SK-N-SH treated with all-trans-retinoic acid at 6 μM for 48 hours (cell line): ENCODE data around the gene GPR37L1.

Experiments used
- ATAC-seq: fragments of 200-7000 bp; cut with Tn5 transposase; 3 replicates; pipeline ENCODE4 v1.9.1; 2020; ENCODE audit warnings: mild to moderate bottlenecking, moderate library complexity
- ARNTL ChIP-seq: fragments of 450-650 bp; formaldehyde crosslinking; IDR thresholded peaks from 2 replicates; pipeline ENCODE4 v1.5.0; 2020; ENCODE audit warnings: low read depth, mild to moderate bottlenecking, moderate library complexity, borderline replicate concordance
- CSDC2 ChIP-seq: fragments of 250-450 bp; sonication (Bioruptor Pico); IDR thresholded peaks from 2 replicates; pipeline ENCODE4 v1.5.0; 2020; ENCODE audit warnings: mild to moderate bottlenecking, moderate library complexity
- GLIS3 ChIP-seq: fragments of 250-450 bp; sonication (Bioruptor Pico); IDR thresholded peaks from 2 replicates; pipeline ENCODE4 v1.5.0; 2020; ENCODE audit warnings: mild to moderate bottlenecking, moderate library complexity
- OSR1 ChIP-seq: fragments of 250-450 bp; sonication (Bioruptor Pico); IDR thresholded peaks from 2 replicates; pipeline ENCODE4 v1.8.0; 2022; ENCODE audit warnings: moderate library complexity, mild to moderate bottlenecking, inconsistent platforms
- PPARA ChIP-seq: fragments of 250-450 bp; sonication (Bioruptor Pico); IDR thresholded peaks from 2 replicates; pipeline ENCODE4 v1.5.0; 2020; ENCODE audit warnings: mild to moderate bottlenecking, borderline replicate concordance
- RARB ChIP-seq: fragments of 250-450 bp; sonication (Bioruptor Pico); IDR thresholded peaks from 2 replicates; pipeline ENCODE4 v1.8.0; 2021; ENCODE audit warnings: mild to moderate bottlenecking, moderate library complexity
- SNAI2 ChIP-seq: fragments of 250-450 bp; sonication (Bioruptor Pico); IDR thresholded peaks from 2 replicates; pipeline ENCODE4 v1.5.0; 2020; ENCODE audit warnings: mild to moderate bottlenecking, moderate library complexity
- TOX ChIP-seq: fragments of 250-450 bp; sonication (Bioruptor Pico); IDR thresholded peaks from 2 replicates; pipeline ENCODE4 v1.8.0; 2021; ENCODE audit warnings: mild to moderate bottlenecking, moderate library complexity, borderline replicate concordance
- ZFP3 ChIP-seq: fragments of 250-450 bp; sonication (Bioruptor Pico); IDR thresholded peaks from 2 replicates; pipeline ENCODE4 v1.5.0; 2020; ENCODE audit warnings: mild to moderate bottlenecking, moderate library complexity
- ZFP30 ChIP-seq: fragments of 450-650 bp; formaldehyde crosslinking; IDR thresholded peaks from 2 replicates; pipeline ENCODE4 v1.5.0; 2022; ENCODE audit warnings: mild to moderate bottlenecking, moderate library complexity
- ZNF565 ChIP-seq: fragments of 450-650 bp; formaldehyde crosslinking; conservative IDR thresholded peaks from 2 replicates; pipeline ENCODE4 v1.5.0; 2020; ENCODE audit warnings: low read depth, mild to moderate bottlenecking, moderate library complexity
- ZNF70 ChIP-seq: fragments of 450-650 bp; formaldehyde crosslinking; IDR thresholded peaks from 2 replicates; pipeline ENCODE4 v1.5.0; 2020; ENCODE audit warnings: mild to moderate bottlenecking, moderate library complexity
- TF ChIP-seq, protein P1 (sequence below): fragments of 250-450 bp; sonication (Bioruptor Pico); IDR thresholded peaks from 2 replicates; pipeline ENCODE4 v1.5.1; 2020; ENCODE audit warnings: low read depth, mild to moderate bottlenecking, moderate library complexity
- TF ChIP-seq, protein P2 (sequence below): fragments of 250-450 bp; sonication (Bioruptor Pico); IDR thresholded peaks from 2 replicates; pipeline ENCODE4 v1.8.0; 2021; ENCODE audit warnings: low read depth, mild to moderate bottlenecking, moderate library complexity, borderline replicate concordance
- TF ChIP-seq, protein P3 (sequence below): fragments of 250-450 bp; sonication (Bioruptor Pico); IDR thresholded peaks from 2 replicates; pipeline ENCODE4 v1.5.0; 2020; ENCODE audit warnings: mild to moderate bottlenecking, moderate library complexity
- TF ChIP-seq, protein P4 (sequence below): fragments of 250-450 bp; sonication (Bioruptor Pico); IDR thresholded peaks from 2 replicates; pipeline ENCODE4 v1.8.0; 2020; ENCODE audit warnings: mild to moderate bottlenecking, moderate library complexity, borderline replicate concordance
- TF ChIP-seq, protein P5 (sequence below): fragments of 250-450 bp; sonication (Bioruptor Pico); IDR thresholded peaks from 2 replicates; pipeline ENCODE4 v1.5.1; 2021; ENCODE audit warnings: mild to moderate bottlenecking, moderate library complexity

The GPR37L1 gene

DNA sequence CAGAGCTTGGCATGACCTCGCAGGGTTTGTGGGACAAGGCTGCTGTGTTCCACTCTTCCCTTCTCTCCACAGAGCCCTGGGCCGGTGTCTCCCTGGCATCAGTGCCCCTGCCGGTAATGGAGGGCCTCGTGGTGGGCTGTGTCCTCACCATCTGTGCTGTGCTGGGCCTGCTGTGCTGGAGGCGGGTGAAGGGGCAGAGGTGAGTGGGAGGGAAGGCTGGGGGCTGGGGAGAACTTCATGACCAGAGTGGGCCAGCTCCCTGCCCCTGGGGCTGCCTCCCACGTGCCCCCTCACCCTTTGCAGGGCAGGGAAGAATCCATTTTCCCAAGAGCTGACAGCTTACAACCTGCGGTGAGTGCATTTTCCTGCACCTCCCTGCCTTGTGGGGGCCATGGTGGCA lies 58.9 kb downstream of the GPR37L1 start:
- ATAC-seq, result no peak
- TF ChIP-seq CSDC2 (CRISPR knock-in tag) (no peak), TOX (no peak), ARNTL (CRISPR knock-in tag) (no peak), RARB (no peak), GLIS3 (no peak), ZFP30 (CRISPR knock-in tag) (no peak), OSR1 (no peak), ZNF565 (CRISPR knock-in tag) (no peak)
- TF ChIP-seq, protein P1, sequence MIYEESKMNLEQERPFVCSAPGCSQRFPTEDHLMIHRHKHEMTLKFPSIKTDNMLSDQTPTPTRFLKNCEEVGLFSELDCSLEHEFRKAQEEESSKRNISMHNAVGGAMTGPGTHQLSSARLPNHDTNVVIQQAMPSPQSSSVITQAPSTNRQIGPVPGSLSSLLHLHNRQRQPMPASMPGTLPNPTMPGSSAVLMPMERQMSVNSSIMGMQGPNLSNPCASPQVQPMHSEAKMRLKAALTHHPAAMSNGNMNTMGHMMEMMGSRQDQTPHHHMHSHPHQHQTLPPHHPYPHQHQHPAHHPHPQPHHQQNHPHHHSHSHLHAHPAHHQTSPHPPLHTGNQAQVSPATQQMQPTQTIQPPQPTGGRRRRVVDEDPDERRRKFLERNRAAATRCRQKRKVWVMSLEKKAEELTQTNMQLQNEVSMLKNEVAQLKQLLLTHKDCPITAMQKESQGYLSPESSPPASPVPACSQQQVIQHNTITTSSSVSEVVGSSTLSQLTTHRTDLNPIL, result no peak
- TF ChIP-seq, protein P2, sequence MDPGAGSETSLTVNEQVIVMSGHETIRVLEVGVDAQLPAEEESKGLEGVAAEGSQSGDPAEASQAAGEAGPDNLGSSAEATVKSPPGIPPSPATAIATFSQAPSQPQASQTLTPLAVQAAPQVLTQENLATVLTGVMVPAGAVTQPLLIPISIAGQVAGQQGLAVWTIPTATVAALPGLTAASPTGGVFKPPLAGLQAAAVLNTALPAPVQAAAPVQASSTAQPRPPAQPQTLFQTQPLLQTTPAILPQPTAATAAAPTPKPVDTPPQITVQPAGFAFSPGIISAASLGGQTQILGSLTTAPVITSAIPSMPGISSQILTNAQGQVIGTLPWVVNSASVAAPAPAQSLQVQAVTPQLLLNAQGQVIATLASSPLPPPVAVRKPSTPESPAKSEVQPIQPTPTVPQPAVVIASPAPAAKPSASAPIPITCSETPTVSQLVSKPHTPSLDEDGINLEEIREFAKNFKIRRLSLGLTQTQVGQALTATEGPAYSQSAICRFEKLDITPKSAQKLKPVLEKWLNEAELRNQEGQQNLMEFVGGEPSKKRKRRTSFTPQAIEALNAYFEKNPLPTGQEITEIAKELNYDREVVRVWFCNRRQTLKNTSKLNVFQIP (CRISPR knock-in tag), result no peak
- TF ChIP-seq, protein P3, sequence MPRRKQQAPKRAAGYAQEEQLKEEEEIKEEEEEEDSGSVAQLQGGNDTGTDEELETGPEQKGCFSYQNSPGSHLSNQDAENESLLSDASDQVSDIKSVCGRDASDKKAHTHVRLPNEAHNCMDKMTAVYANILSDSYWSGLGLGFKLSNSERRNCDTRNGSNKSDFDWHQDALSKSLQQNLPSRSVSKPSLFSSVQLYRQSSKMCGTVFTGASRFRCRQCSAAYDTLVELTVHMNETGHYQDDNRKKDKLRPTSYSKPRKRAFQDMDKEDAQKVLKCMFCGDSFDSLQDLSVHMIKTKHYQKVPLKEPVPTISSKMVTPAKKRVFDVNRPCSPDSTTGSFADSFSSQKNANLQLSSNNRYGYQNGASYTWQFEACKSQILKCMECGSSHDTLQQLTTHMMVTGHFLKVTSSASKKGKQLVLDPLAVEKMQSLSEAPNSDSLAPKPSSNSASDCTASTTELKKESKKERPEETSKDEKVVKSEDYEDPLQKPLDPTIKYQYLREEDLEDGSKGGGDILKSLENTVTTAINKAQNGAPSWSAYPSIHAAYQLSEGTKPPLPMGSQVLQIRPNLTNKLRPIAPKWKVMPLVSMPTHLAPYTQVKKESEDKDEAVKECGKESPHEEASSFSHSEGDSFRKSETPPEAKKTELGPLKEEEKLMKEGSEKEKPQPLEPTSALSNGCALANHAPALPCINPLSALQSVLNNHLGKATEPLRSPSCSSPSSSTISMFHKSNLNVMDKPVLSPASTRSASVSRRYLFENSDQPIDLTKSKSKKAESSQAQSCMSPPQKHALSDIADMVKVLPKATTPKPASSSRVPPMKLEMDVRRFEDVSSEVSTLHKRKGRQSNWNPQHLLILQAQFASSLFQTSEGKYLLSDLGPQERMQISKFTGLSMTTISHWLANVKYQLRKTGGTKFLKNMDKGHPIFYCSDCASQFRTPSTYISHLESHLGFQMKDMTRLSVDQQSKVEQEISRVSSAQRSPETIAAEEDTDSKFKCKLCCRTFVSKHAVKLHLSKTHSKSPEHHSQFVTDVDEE (CRISPR knock-in tag), result no peak
- TF ChIP-seq, protein P4, sequence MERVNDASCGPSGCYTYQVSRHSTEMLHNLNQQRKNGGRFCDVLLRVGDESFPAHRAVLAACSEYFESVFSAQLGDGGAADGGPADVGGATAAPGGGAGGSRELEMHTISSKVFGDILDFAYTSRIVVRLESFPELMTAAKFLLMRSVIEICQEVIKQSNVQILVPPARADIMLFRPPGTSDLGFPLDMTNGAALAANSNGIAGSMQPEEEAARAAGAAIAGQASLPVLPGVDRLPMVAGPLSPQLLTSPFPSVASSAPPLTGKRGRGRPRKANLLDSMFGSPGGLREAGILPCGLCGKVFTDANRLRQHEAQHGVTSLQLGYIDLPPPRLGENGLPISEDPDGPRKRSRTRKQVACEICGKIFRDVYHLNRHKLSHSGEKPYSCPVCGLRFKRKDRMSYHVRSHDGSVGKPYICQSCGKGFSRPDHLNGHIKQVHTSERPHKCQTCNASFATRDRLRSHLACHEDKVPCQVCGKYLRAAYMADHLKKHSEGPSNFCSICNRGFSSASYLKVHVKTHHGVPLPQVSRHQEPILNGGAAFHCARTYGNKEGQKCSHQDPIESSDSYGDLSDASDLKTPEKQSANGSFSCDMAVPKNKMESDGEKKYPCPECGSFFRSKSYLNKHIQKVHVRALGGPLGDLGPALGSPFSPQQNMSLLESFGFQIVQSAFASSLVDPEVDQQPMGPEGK, result no peak

DNA sequence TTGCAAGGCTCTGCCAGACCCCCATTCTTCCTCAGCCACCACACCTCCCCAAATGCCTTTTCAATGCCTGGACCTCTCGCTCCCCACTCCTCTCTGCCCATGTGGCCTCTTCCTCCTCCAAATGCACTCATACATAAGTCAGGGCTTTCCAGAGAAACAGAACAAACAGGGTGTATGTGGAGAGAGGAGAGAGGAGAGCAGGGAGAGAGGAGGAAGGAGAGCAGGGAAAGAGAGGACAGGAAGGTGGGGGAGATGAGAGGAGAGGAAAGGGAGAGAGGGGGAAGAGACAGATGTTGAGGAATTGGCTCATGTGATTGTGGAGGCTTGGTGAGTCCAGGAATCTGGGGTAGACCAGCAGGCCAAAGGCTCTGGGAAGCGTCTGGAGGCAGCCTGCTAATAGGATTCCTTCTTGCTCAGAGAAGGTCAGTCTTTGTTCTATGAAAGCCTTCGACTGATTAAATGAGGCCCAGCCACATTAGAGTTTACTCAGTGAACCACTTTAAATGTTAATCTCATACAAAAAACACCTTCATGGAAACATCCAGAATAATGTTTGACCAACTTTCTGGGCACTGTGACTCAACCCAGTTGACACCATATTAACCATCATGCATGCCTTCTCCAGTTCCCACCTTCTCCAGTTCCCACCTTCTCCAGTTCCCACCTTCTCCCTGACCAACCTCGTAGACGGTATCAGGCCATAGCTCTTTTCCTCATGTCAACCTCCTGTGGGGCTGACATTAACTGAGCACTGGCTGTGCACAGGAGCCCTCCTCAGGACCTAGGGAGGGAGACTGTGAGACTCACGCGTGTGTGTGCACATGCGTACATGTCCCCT lies 59.5 kb downstream of the GPR37L1 start:
- ATAC-seq, result no peak
- TF ChIP-seq PPARA (CRISPR knock-in tag), result no peak
- no peak for TF ChIP-seq OSR1
- TF ChIP-seq, protein P2 (CRISPR knock-in tag), result no peak
- no peak for TF ChIP-seq ZFP3
- no peak for TF ChIP-seq ZNF70 (CRISPR knock-in tag)
- TF ChIP-seq, protein P3 (CRISPR knock-in tag), result no peak
- no peak for TF ChIP-seq ZFP30 (CRISPR knock-in tag)
- no peak for TF ChIP-seq SNAI2
- TF ChIP-seq, protein P5, sequence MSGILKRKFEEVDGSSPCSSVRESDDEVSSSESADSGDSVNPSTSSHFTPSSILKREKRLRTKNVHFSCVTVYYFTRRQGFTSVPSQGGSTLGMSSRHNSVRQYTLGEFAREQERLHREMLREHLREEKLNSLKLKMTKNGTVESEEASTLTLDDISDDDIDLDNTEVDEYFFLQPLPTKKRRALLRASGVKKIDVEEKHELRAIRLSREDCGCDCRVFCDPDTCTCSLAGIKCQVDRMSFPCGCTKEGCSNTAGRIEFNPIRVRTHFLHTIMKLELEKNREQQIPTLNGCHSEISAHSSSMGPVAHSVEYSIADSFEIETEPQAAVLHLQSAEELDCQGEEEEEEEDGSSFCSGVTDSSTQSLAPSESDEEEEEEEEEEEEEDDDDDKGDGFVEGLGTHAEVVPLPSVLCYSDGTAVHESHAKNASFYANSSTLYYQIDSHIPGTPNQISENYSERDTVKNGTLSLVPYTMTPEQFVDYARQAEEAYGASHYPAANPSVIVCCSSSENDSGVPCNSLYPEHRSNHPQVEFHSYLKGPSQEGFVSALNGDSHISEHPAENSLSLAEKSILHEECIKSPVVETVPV (CRISPR knock-in tag), result no peak
- TF ChIP-seq, all 23 proteins: peak for 0
